SW480 (cell line): ENCODE data around the gene EIF5A2.
"Not testable (repeated sequence)": the region's sequence is repeated elsewhere in the genome, so short reads cannot be mapped to it uniquely, and the experiment has no call there.

Experiments
- DNase-seq: peaks from one replicate; pipeline ENCODE4 v3.0.0-alpha.2; 2016; ENCODE audit warnings: low spot score

Gene EIF5A2

GRCh38 chr3:170896781-170897180 is 11.7 kb downstream of the EIF5A2 start:
- no peak for DNase-seq

GRCh38 chr3:170896333-170896732 is 12.1 kb downstream of the EIF5A2 start:
- not testable (repeated sequence) for DNase-seq

- DNase-seq = no peak
Measured at GRCh38 chr3:170893895-170894294, 14.5 kb downstream of the EIF5A2 start.

- no peak for DNase-seq
Measured at GRCh38 chr3:170889630-170890029, 18.8 kb downstream of the EIF5A2 start.

- DNase-seq = no peak
Measured at GRCh38 chr3:170889132-170889531, 19.3 kb downstream of the EIF5A2 start.

GRCh38 chr3:170884109-170884930 is 24.1 kb downstream of the EIF5A2 start:
- not testable (repeated sequence) for DNase-seq

GRCh38 chr3:170878688-170879087 is 29.7 kb downstream of the EIF5A2 start:
- DNase-seq = not testable (repeated sequence)

GRCh38 chr3:170877311-170877710 is 31.1 kb downstream of the EIF5A2 start:
- not testable (repeated sequence) for DNase-seq

GRCh38 chr3:170876537-170876936 is 31.9 kb downstream of the EIF5A2 start:
- no peak for DNase-seq

GRCh38 chr3:170869645-170870593 is 38.5 kb downstream of the EIF5A2 start, which contains the start of gene RPL22L1:
RPL22L1 (minus strand) TSS chr3:170870195; CDS start chr3:170870167, 28 bp downstream.
- peak; percentile 98 for DNase-seq

- no peak for DNase-seq
Measured at GRCh38 chr3:170869239-170869590, 39.2 kb downstream of the EIF5A2 start.

GRCh38 chr3:170868577-170869238 is 39.7 kb downstream of the EIF5A2 start:
- no peak for DNase-seq

GRCh38 chr3:170867143-170867937 is 41.1 kb downstream of the EIF5A2 start:
- DNase-seq = no peak

GRCh38 chr3:170866499-170866898 is 41.9 kb downstream of the EIF5A2 start:
- no peak for DNase-seq

- no peak for DNase-seq
Measured at GRCh38 chr3:170865209-170866094, 43.0 kb downstream of the EIF5A2 start.

GRCh38 chr3:170864525-170865208 is 43.8 kb downstream of the EIF5A2 start:
- DNase-seq = peak; percentile 43

- DNase-seq = peak; percentile 9
Measured at GRCh38 chr3:170863816-170864215, 44.6 kb downstream of the EIF5A2 start.

GRCh38 chr3:170862618-170863374 is 45.6 kb downstream of the EIF5A2 start:
- DNase-seq = peak; percentile 29

- no peak for DNase-seq
Measured at GRCh38 chr3:170858599-170858998, 49.8 kb downstream of the EIF5A2 start.
